Upper lobe of right lung (tissue), 1 donor: ENCODE results near the gene LRG1. TPM values are rescaled to one million over a fixed set of nuclear protein-coding genes. Genes with fewer than 3 reads are reported as not detected.
"Not testable (repeated sequence)": the region's sequence is repeated elsewhere in the genome, so short reads cannot be mapped to it uniquely, and the experiment has no call there.

Experiments used
- ATAC-seq: fragments of 200-7000 bp; cut with Tn5 transposase; one replicate; pipeline ENCODE4 v1.9.1; 2020; ENCODE audit warnings: mild to moderate bottlenecking, moderate library complexity
- DNase-seq: peaks from one replicate; pipeline ENCODE4 v3.0.0-alpha.2; 2020
- H3K27ac ChIP-seq: fragments of 200-600 bp; one replicate; pipeline ENCODE4 v1.8.0; 2022
- H3K27me3 ChIP-seq: fragments of 200-600 bp; one replicate; pipeline ENCODE4 v1.8.0; 2022; ENCODE audit warnings: mild to moderate bottlenecking
- H3K36me3 ChIP-seq: fragments of 200-600 bp; one replicate; pipeline ENCODE4 v1.8.0; 2022
- H3K4me1 ChIP-seq: fragments of 200-600 bp; one replicate; pipeline ENCODE4 v1.8.0; 2022
- H3K4me3 ChIP-seq: fragments of 200-600 bp; one replicate; pipeline ENCODE4 v1.8.0; 2022; ENCODE audit warnings: mild to moderate bottlenecking
- H3K9me3 ChIP-seq: fragments of 200-600 bp; one replicate; pipeline ENCODE4 v1.8.0; 2022
- intact Hi-C: fragments of 100-400 bp; cut with DNase I; formaldehyde crosslinking; loops from one replicate; pipeline ENCODE4 v1.11.0; 2022
- total RNA-seq: library from RNA; stranded (reverse); fragmentation: NEBNext Ultra II Directional; extraction: Animal tissue kit (Norgen Biotek cat#: 25700); gene quantifications from one replicate; pipeline ENCODE4 v1.2.1, GENCODE V29; 2021
- TF ChIP-seq, protein P1 (sequence below): fragments of 200-600 bp; IDR thresholded peaks from one replicate; pipeline ENCODE4 v1.8.0; 2022; ENCODE audit warnings: antibody characterized with exemption
- donor health status: DM: no; HTN: yes; CAD: no; lungs with severe emphysema.

Gene LRG1
- total RNA-seq, 1 donor from 2014 or later = 15.9 TPM

DNA sequence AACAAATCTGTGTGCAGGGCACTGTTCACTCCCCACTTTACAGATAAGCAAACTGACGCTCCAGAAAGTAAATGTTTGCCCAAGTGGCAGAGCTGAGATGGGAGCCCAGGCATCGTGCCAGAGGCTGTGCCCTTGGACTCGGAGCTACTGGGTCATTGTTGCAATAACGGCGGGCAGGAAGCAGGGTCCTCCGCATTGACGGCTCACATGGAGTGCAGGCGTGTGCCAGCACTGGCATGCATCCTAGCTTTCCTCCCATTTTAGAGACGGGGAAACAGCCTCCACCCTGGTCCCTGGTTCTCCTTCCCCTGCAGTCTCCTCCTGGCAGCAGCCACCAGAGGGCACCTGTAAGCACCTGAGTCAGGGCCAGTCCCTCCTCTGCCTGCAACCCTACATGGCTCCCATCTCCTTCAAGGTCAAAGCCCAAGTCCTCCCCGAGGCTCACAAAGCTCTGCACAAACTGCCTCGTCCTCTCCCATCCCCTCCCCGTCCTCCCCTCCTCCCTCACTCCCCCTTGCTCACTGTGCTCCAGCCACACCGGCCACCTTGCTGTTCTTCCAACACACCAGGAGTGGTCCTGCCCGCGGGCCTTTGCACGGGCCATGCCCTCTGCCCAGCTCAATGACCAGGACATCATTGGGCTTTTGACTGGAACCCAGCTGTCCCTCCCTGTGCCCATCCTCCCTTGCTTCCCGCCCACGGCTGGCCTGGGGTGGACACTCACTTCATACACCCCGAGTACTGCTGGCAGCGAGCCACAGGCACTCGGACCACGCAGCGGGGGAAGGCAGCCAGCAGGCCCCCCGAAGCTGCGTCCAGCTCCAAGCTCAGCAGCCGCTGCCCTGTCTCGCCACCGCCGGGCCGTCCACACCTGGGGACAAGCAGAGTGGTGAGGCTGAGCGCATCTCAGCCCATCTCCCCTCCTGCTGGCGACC lies 7.7 kb upstream of the LRG1 start:
- Histone ChIP-seq H3K27ac (no peak overlapping the region), H3K9me3 (no peaks in the 10 kb centered on the region), H3K36me3 (peaks cover 6% of the 10 kb centered on the region), H3K4me1 (no peaks in the 10 kb centered on the region), H3K4me3 (no peak overlapping the region), H3K27me3 (no peaks in the 10 kb centered on the region)
- peak; percentile 70 for ATAC-seq
- intact Hi-C loops = no loop called here
- DNase-seq = peak; percentile 86
- TF ChIP-seq, protein P1, sequence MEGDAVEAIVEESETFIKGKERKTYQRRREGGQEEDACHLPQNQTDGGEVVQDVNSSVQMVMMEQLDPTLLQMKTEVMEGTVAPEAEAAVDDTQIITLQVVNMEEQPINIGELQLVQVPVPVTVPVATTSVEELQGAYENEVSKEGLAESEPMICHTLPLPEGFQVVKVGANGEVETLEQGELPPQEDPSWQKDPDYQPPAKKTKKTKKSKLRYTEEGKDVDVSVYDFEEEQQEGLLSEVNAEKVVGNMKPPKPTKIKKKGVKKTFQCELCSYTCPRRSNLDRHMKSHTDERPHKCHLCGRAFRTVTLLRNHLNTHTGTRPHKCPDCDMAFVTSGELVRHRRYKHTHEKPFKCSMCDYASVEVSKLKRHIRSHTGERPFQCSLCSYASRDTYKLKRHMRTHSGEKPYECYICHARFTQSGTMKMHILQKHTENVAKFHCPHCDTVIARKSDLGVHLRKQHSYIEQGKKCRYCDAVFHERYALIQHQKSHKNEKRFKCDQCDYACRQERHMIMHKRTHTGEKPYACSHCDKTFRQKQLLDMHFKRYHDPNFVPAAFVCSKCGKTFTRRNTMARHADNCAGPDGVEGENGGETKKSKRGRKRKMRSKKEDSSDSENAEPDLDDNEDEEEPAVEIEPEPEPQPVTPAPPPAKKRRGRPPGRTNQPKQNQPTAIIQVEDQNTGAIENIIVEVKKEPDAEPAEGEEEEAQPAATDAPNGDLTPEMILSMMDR = peak; percentile 35

DNA sequence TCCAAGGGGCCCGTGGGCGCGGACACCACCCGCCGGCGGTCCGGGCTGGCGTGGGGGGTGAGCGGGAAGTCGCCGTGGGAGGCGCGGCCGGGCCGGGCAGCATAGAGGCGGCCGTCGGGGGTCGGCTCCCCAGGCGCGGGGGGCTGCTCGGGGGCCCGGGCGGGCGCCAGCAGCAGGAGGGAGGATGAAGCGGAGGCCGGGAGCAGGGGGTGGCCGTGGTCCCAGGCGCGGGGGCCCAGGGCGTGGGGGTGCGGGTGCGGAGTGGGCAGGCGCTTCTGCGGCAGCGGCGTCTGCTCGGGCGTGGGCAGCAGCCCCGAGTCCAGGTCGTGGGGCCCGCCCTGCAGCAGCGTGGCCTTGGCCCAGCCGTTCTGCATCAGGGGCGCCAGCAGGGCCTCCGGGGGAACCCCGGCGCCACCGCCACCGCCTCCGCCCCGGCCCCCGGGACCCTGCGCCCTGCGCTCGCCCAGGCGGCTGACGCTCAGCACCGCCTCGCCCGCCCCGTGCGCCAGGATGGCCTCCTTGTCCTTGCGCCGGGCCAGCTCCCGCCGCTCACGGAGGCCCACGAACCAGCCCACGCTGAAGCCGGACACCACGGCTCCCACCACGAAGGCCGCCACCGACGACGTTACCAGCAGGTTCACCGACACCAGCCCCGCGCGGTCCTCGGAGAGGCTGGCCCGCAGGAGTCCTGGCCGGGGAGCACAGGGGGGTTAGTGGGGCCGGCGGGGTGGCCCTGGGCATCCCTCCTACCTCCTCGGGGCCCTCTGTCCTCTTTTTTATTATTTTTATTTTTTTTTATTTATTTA lies 4.2 kb upstream of the LRG1 start:
- DNase-seq (no peak), ATAC-seq (no peak)
- TF ChIP-seq, protein P1 = no peak
- peaks cover 4% of the 10 kb centered on the region for H3K4me1 ChIP-seq
- H3K9me3 ChIP-seq = no peaks in the 10 kb centered on the region
- no peaks in the 10 kb centered on the region for H3K27me3 ChIP-seq
- H3K4me3 ChIP-seq = no peak overlapping the region
- no peak overlapping the region for H3K27ac ChIP-seq
- no peaks in the 10 kb centered on the region for H3K36me3 ChIP-seq
- intact Hi-C loops = no loop called here

GRCh38 chr19:4542896-4543841 lies 3.3 kb upstream of the LRG1 start:
- intact Hi-C loops = no loop called here
- Histone ChIP-seq H3K4me3 (no peak overlapping the region), H3K27ac (no peak overlapping the region), H3K4me1 (peaks cover 4% of the 10 kb centered on the region), H3K27me3 (no peaks in the 10 kb centered on the region), H3K36me3 (no peaks in the 10 kb centered on the region), H3K9me3 (no peaks in the 10 kb centered on the region)
- TF ChIP-seq, protein P1 = no peak
- no peak for DNase-seq
- no peak for ATAC-seq

GRCh38 chr19:4541806-4542145 lies 1.9 kb upstream of the LRG1 start:
- ATAC-seq, H3K27ac ChIP-seq, H3K9me3 ChIP-seq, H3K4me3 ChIP-seq, H3K36me3 ChIP-seq, H3K4me1 ChIP-seq, intact Hi-C loops, DNase-seq, H3K27me3 ChIP-seq: not testable (repeated sequence)

DNA sequence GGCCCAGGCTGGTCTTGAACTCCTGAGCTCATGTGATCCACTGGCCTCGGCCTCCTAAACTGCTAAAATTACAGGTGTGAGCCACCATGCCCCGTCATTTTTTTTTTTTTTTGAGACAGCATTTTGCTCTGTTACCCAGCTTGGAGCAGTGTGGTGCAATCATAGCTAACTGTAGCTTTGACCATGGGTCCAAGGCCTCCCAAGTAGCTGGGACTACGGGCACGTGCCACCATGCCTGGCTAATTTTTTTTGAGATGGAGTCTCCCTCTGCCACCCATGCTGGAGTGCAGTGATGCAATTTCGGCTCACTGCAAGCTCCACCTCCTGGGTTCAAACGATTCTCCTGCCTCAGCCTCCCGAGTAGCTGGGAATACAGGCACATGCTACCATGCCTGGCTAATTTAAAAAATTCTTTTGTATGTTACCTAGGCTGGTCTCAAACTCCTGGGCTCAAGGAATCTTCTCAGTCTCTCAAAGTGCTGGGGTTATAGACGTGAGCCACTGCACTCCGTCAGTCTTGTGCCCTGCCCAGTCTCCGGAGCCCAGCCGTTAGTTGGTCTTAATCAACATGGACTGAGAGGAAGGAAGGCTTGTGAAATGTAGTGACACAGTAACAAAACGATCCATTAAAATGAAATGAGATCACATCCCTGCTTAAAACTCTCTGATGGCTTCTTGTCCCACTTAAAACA lies 1.4 kb upstream of the LRG1 start:
- TF ChIP-seq, protein P1 = no peak
- DNase-seq (no peak), ATAC-seq (peak; percentile 27)
- no peaks in the 10 kb centered on the region for H3K36me3 ChIP-seq
- no peak overlapping the region for H3K27ac ChIP-seq
- no peaks in the 10 kb centered on the region for H3K27me3 ChIP-seq
- H3K9me3 ChIP-seq = no peaks in the 10 kb centered on the region
- H3K4me3 ChIP-seq = no peak overlapping the region
- H3K4me1 ChIP-seq = peaks cover 7% of the 10 kb centered on the region
- intact Hi-C loops = no loop called here
